Measurements from ENCODE around the gene ABCC5.

DNA sequence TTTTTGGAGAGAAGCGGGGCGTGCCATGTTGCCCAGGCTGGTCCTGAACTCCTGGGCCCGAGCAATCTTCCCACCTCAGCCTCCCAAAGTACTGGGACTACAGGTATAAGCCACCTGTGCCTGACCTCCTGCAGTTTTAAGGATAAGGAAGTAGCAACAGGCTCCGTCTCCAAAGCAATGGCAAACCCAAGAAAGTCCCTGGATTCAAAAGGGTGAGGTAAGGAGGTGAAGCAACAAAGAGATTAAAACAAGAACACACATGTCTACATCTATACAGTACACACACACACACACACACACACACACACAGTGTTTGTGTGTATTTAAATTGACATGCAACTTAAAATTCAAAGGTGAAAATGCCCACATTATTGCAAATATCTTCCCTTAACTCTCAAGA is 58.9 kb downstream of the ABCC5 start:
- TF ChIP-seq, protein P1, sequence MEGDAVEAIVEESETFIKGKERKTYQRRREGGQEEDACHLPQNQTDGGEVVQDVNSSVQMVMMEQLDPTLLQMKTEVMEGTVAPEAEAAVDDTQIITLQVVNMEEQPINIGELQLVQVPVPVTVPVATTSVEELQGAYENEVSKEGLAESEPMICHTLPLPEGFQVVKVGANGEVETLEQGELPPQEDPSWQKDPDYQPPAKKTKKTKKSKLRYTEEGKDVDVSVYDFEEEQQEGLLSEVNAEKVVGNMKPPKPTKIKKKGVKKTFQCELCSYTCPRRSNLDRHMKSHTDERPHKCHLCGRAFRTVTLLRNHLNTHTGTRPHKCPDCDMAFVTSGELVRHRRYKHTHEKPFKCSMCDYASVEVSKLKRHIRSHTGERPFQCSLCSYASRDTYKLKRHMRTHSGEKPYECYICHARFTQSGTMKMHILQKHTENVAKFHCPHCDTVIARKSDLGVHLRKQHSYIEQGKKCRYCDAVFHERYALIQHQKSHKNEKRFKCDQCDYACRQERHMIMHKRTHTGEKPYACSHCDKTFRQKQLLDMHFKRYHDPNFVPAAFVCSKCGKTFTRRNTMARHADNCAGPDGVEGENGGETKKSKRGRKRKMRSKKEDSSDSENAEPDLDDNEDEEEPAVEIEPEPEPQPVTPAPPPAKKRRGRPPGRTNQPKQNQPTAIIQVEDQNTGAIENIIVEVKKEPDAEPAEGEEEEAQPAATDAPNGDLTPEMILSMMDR (IDR thresholded peaks at IDR 0.05; ENCODE audit: borderline replicate concordance, extremely low read depth, low read length, poor library complexity, severe bottlenecking): no peak
- no peak for TF ChIP-seq EZH2 (IDR thresholded peaks at IDR 0.05; ENCODE audit: borderline replicate concordance, low read depth, low read length, severe bottlenecking)

Data from DND-41 (cell line).